ENCODE data around the gene WDR83. TPM values are rescaled to one million over a fixed set of nuclear protein-coding genes. Genes with fewer than 3 reads are reported as not detected.

Gene WDR83
- total RNA-seq, 1 donor from 2014 or later = 12.0 TPM

GRCh38 chr19:12667731-12668302 is 1.2 kb downstream of the WDR83 start:
- intact Hi-C loops (cut with DNase I) = loop anchor here (2.0 to 5.0 kb wide), 4 partner anchors 57 to 1131 kb away; partner anchors contain the start of genes CNN1, ZNF490 and ZNF791
- peaks cover 12 to 33% of the 10 kb centered on the region in 2 donors for H3K4me1 ChIP-seq

GRCh38 chr19:12668346-12668745 is 1.7 kb downstream of the WDR83 start:
- Histone ChIP-seq H3K27me3 (no peaks in the 10 kb centered on the region), H3K4me1 (peaks cover 12 to 33% of the 10 kb centered on the region in 2 donors), H3K4me3 (peak overlapping the region; percentile 71 to 92), H3K9me3 (no peaks in the 10 kb centered on the region), H3K27ac (peak overlapping the region in 1 of 2 donors; percentile 95), H3K36me3 (peaks cover 2 to 27% of the 10 kb centered on the region in 2 donors)
- no peak for DNase-seq (ENCODE audit: low spot score in 2 of 2)
- no peak for TF ChIP-seq CTCF (IDR thresholded peaks at IDR 0.05)
- intact Hi-C loops (cut with DNase I) = loop anchor here (2.0 to 5.0 kb wide), 4 partner anchors 58 to 1131 kb away; partner anchors contain the start of genes CNN1, ZNF490 and ZNF791

More at GRCh38 chr19:12667731-12668302, 1.2 kb downstream of the WDR83 start:
- Histone ChIP-seq H3K27me3 (no peaks in the 10 kb centered on the region), H3K9me3 (no peaks in the 10 kb centered on the region), H3K4me3 (peak overlapping the region in 1 of 2 donors; percentile 71), H3K27ac (no peak overlapping the region), H3K36me3 (peaks cover 6 to 28% of the 10 kb centered on the region in 2 donors)
- no peak for TF ChIP-seq CTCF (IDR thresholded peaks at IDR 0.05)
- no peak for DNase-seq (ENCODE audit: low spot score in 2 of 2)

- peaks cover 5 to 26% of the 10 kb centered on the region in 2 donors for H3K36me3 ChIP-seq
- DNase-seq (ENCODE audit: low spot score in 2 of 2) = peak in 1 of 2 donors; percentile 79
- peak overlapping the region; percentile 95 to 100 for H3K27ac ChIP-seq
- intact Hi-C loops (cut with DNase I) = loop anchor here (1.0 to 5.0 kb wide), 5 partner anchors 12 to 1132 kb away; partner anchors contain the start of genes CNN1, DHPS, ZNF490 and ZNF791
- H3K4me3 ChIP-seq = peak overlapping the region; percentile 71 to 92
- TF ChIP-seq CTCF (IDR thresholded peaks at IDR 0.05) = no peak
- no peaks in the 10 kb centered on the region for H3K27me3 ChIP-seq
- no peaks in the 10 kb centered on the region for H3K9me3 ChIP-seq
- peaks cover 12 to 33% of the 10 kb centered on the region in 2 donors for H3K4me1 ChIP-seq
These were observed 2.3 kb downstream of the WDR83 start for GRCh38 chr19:12668932-12669269.

- no peaks in the 10 kb centered on the region for H3K27me3 ChIP-seq
- peak overlapping the region; percentile 95 to 100 for H3K27ac ChIP-seq
- peak in 1 of 3 experiments; percentile 20 for TF ChIP-seq CTCF (IDR thresholded peaks at IDR 0.05)
- peak; percentile 40 to 86 for DNase-seq (ENCODE audit: low spot score in 2 of 2)
- peaks cover 11 to 26% of the 10 kb centered on the region in 2 donors for H3K36me3 ChIP-seq
- peak overlapping the region; percentile 71 to 92 for H3K4me3 ChIP-seq
- H3K4me1 ChIP-seq = peaks cover 12 to 33% of the 10 kb centered on the region in 2 donors
- intact Hi-C loops (cut with DNase I) = loop anchor here (1.0 to 10.0 kb wide), 6 partner anchors 12 to 1132 kb away; partner anchors contain the start of genes CNN1, DHPS, ZNF490 and ZNF791
- no peaks in the 10 kb centered on the region for H3K9me3 ChIP-seq
These were observed 2.9 kb downstream of the WDR83 start for GRCh38 chr19:12669270-12670158.

GRCh38 chr19:12670159-12670928 is 3.7 kb downstream of the WDR83 start:
- H3K4me3 ChIP-seq = peak overlapping the region; percentile 71 to 92
- peaks cover 12 to 33% of the 10 kb centered on the region in 2 donors for H3K4me1 ChIP-seq
- intact Hi-C loops (cut with DNase I) = loop anchor here (10.0 kb wide), 1 partner anchor 616 kb away; the partner anchor contains the start of gene ZNF878
- no peak for TF ChIP-seq CTCF (IDR thresholded peaks at IDR 0.05)
- peaks cover 18 to 29% of the 10 kb centered on the region in 2 donors for H3K36me3 ChIP-seq
- H3K27ac ChIP-seq = peak overlapping the region; percentile 95 to 100
- no peaks in the 10 kb centered on the region for H3K9me3 ChIP-seq
- DNase-seq (ENCODE audit: low spot score in 2 of 2) = no peak
- no peaks in the 10 kb centered on the region for H3K27me3 ChIP-seq
